NCI-H2107 treated with DMSO at 0.1 percent for 48 hours (cell line): Measurements from ENCODE around the gene ALKBH5.
"Not testable (repeated sequence)": the region's sequence is repeated elsewhere in the genome, so short reads cannot be mapped to it uniquely, and the experiment has no call there.

Source experiments
- DNase-seq: peaks from one replicate; lab custom pipeline; 2025; ENCODE audit not compliant: unreplicated experiment; lab: John Stamatoyannopoulos, UW

The ALKBH5 gene

DNA sequence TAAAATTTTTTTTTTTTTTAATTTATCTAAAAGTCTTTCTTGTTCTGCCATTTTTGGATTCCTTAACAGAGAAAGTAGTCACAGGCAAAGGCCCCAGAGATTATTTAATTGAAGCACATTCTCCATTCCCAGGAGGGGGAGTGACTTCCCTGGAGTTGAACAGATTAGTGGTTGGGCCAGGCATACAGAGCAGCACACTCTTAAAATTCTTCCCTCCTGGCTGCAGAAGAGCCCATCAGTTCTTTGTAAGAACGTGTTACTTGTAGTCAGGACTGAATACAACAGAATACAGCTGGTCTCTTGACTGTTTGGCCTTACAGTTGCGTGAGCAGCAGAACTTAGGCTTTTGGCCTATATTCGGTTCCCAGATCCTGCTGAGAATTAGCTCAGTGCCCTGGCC lies 1.8 kb downstream of the ALKBH5 start:
- DNase-seq, result no peak

DNA sequence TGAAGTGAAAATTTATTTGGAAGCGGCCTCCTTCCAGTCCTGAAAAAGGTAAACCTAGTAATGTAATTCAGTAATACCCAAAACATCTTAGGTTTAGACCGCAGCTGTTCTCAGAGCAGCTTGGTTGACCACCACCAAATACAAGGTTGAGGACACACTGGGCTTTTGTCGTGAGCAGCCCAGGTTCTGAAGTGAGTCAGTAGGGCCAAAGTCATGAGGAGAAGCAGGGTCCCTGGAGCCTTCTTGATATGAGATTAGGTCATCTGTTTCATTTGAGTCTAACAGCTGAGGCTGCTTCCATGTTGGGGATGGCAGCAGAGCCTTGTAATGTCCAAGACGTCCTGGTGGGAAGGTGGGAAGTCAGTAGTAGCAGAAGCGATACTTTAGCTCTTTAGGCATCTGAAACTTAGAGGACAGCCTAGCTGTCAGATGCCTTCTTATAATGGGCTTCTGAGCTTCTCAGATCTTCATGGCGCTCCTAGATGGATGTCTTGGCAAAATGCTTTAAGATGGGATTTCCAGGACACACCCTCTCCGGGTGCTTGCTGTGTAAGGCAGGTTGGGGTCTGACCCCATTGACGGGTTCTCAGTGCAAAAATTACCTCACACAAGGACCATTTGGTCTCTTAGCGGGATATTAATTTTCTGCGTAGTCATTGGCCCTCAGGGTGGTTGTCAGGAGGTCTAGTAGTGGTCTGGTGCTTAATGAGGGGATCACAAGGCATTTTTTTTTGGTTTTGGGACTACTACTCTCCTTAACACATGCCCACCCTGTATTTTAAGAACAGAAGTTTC lies 2.4 kb downstream of the ALKBH5 start:
- no peak for DNase-seq

DNA sequence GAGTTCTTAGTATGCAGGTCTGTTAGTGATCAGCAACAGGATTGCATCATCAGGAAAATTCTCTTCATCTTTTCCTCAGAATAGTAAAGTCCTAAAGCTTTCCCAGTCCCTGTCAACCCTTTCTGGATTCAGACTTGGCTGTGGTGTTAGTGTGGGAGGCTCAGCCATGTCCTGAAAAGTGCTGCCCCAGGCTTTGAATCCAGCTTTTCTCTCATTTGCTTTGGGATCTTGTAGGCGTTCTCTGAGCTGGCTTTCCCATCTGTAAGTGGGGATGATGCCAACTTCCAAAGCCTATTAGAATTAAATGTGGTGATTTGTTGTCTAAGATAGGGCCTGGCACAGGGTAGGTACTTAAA lies 3.0 kb downstream of the ALKBH5 start:
- DNase-seq, result no peak

DNA sequence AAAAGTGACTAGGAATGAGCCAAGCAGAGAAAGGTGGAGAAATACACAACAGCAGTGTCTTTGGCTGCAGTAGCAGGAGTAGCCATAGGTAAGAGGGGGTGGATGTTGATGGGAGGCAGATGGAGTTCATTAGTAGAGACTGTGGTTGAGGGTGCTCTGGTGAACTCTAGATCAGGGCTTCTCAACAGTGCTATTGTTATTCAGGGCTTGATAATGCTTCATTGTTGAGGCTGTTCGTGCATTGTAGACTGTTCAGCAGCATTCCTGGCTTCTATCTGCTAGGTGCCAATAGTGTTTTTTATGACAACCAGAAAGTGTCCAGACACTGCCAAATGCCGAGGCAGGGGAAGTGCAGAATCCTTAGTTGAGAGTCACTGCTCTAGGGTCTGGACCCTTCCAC lies 3.6 kb downstream of the ALKBH5 start:
- no peak for DNase-seq

DNA sequence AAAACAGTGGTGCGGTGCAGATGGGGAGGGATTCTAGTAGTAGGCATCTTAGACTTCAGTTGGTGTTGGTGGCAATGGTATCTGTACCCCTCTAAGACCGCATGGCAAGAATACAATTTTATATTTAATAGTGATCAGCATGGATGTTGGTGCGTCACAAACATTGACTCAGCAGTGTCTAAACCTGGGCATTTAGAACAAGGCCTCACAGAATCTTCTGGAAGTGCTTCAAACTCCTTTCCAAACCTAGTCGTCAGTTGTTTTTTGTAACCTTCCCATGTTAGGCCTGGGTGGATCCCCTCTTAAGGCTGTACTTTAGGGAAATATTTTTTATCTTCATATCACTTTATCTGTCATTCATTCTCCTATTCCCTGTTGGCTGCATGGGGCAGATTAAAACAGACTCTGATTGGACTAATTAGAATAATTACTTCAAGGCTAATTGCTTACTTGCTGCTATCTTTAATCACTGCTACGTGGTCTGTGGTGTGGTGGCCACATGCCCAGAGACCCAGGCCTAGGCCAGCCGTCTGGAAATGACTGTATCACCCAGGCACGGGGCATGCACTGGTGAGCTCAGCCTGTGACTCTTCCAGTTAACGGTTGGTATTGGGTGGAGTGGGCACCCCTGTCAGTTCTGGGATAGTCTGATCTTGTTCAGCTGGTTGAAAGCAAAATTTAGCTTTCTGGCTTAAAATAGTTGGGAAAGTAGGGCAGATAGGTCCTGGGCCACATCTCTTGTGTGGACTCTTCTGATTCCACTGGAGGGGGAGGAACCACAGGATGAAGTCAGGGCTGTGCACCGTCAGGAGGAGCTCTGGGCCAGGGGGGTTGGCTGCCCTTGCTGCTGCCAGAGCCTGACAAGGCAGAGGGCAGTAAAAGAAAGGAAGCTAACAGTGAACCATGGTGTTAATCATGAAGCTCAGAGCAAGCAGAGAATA lies 4.5 kb downstream of the ALKBH5 start:
- no peak for DNase-seq

DNA sequence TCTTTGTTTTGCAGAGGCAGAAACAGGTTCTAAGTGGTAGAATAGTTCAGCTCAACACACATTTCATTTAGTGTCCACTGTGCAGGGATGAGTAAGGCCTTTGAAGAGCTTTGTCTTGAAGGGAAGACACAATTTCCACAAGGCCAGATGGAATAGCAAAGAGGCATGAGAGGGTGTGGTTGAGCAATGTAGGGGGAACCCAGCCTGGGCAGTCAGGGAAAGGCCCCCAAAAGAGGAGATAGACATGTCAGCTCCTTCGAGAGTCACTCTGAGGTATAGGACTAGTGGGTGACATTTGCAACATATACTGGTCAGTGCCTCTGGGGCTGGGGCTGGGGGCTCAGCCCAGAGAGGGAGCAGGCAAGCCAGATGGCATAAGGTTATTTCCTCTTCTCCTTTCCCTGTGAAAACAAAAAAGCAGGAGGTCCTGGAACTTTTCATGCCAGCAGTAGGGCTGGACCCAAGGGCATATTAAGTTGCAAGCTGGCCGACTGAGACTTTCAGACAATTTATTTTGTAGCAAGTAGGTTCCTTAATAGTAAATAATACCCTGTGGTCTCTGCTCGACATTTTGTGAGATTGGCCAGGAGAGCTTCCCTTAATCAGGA lies 7.1 kb downstream of the ALKBH5 start:
- no peak for DNase-seq

DNA sequence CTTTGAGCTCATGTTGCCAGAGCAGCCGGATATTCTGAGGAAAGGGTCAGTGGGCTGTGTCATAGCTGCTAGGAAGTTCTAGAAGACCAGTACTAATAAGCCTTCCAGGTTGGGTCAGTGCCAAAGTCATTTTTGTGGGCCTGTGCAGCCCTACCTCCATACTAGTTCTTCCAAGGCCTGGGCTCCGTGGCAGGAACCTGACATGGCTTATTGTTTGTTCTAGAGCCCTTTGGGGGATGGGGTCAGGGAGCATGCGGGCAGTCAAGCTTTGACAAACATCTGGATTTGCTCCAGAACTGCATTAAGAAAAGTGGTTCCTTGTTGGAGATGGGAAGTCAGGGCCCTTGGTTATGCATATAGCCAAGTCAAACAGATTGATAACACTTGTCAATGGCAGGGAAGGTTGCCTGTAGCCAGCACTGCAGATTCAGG lies 7.6 kb downstream of the ALKBH5 start:
- DNase-seq, result no peak

DNA sequence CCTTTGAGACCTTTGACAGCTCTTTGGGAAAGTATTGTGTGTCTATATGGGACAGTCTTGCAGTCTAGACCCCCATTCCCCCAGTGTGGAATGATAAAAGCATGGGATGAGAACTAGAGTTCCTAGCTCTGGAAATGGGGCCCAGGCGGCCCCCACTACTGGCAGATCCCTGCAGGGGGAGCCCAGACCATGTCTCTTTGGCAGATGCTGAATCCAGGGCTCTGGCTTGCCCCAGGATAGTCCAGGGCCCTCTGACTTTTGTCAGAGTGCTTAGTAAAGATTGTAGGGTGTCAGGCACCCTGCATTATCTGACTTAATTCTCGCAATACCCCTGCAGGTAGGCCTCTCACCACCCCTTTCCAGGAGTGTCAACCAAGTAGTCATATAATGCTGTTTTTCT lies 8.3 kb downstream of the ALKBH5 start:
- no peak for DNase-seq

DNA sequence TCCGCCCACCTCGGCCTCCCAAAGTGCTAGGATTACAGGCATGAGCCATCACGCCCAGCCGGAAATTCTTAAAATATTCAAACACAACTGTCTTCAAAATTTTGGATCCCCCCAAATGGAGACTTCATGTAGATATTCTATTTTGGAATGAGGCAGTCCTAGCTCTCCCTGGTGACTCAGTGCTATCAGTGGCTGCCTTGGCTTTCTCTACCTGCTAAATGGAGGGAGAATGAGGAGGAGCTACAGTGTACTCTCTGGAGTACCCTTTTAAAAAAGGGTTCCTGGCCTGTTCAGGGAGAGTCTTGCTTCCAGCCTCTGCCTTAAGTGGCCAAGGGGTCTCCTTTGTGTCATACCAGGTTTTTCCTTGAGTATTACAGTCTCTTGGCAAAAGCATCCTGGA lies 10.8 kb downstream of the ALKBH5 start:
- no peak for DNase-seq

DNA sequence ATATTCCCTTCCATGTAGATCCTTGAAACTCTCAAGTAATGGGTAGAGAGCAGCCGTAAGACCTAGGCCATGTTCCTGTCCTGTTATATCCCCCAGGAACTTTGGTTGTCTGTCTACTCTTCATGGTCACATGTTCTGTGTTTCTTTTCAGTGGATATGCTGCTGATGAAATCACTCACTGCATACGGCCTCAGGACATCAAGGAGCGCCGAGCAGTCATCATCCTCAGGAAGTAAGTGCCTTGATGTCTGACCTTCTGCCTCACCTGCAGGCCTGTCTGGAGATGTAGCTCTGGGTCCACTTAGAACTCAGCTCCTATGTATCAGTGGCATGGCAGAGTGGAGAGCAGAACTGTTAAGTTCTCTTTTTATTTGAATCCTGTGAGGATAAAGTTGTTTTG lies 11.2 kb downstream of the ALKBH5 start:
- no peak for DNase-seq

DNA sequence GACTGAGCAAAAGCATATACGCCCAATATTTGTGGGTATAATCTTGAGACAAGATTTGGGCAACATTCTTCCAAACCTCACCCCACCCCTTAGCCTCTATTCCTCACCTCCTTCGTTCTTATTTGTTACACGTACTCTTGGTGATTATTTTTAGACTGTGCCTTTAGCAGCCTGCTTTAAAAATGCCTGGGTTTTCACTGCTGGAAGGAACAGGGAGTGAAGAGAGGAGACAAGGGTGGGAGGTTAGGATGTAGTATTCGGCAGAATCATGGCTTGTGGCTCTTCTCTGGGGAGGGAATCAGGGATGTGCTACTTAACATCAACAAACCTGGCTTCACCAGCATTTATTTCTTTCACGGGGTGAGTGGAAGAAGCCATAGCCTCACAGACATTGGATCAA lies 11.6 kb downstream of the ALKBH5 start:
- DNase-seq, result no peak

DNA sequence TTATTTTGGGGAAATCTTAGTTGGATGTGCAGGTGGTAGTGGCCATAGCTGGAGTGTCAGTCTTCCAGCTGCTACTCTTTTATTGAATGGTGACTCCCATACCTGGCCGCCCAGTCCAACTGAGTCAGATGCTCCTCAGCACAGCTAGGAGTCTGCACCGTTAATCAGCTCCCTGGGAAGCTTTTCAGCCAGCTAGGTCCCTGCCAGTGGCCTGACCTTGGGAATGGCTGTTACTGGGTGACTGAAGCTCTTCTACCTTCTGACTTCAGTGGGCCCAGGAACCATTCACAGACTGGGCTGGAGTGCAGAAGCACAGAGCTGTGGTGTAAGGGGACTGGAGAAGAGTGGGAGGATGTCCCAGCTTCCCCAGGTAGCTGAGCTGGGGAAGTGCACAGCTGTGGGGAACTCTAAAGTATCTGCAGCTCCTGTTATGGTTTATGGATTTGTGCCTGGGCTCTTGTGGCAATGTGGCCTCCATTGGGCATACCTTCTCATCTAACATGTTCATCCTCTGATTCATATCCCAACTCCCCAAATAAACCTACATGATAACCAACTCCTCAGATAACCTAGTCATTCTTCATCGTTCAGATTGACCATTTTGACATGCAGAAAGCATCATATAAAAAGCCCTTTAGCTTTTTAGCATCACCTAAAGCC lies 14.0 kb downstream of the ALKBH5 start:
- no peak for DNase-seq

DNA sequence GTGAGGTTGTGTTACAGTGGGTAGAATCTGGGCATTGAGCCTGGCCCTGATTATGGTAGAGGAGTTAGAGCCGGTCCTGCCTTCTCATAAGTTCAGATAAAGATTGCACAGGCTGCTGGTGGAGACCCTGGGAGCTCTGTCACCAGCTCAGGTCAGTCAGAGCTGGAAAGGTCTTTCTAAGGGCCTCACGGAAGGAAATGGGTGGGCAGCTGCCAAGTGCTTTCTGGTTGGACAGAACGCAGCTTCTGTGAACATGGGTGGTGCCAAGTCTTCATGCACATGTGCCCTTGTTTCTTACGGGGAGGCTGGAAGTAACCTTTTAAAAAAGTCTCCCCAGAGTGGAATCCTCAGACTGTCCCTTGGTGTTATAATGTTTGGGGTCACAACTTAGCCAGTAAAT lies 14.9 kb downstream of the ALKBH5 start:
- no peak for DNase-seq

DNA sequence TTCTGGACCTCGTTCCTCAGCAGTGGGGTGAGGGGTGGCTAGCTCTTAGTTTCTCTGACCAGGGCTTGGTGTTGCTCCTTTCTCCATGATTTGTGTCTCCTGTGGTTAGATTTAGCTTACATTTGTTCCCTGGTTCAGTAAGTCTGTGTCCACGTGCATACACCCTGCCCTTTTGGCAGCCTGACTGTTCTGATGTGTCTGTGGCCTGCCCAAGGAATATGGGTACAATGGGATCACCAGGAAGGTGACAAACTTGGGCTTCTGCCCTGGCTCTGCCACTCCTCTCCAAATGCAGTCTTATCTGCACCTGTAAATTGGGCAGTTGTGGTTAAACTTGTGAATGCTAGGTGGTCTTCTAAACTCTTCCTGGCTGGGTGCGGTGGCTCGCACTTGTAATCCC lies 17.5 kb downstream of the ALKBH5 start:
- no peak for DNase-seq

DNA sequence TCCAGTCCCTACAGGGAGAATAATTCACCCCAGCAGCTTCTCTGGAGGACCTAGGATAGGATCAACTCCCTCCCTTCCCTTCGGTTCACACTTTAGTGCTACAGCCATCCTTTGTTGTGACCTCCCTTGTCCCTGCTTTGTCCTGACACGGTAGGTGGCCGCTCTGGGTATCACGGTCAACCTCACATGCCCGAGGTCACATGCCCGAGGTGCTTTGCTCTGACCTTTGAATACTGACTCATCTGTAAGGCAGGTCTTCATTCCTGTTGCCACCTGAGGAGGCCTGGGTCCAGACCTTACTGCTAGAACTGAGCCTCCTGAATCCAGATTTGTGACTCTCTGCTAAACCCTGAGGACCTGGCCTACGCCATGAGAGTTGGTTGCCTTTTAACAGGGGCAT lies 19.7 kb downstream of the ALKBH5 start:
- DNase-seq, result no peak

DNA sequence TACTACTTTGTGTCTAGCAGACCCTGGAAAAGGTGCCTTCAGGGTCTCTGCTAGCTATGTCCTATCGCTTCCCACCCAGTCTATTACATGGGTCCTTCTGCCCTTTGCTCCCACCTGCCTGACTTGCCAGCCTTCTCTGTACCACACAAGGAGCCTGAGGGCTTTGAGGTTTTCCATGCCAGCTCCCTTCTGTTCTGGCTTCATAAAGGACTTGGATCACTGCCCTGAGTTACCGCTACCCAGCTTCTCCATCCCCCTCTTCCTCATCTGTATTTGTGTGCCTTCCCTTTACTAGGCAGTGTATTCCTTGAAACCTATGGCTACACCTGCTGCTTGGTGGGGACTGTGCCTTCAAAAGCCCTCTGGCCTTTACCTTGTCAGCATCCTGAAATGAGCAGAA lies 22.2 kb downstream of the ALKBH5 start:
- no peak for DNase-seq

DNA sequence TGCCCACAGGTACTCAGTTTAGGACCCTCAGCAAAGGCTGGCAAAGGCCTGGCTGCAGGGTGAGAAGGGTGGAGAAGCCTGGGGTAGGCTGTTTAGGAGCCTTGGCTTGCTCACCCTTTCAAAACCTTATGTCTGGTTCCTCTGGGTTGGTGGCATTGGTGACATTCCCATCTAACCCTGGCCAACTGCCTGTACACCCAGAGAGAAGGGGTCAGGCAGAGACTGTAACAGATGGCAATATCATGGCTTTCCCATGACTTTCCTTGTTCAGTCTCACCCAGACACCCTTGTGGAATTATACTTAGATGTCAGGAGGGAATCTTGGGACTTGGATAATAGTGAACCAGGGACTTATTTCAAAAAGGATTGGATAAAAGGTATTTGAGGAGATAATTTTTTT lies 23.3 kb downstream of the ALKBH5 start:
- DNase-seq, result no peak

DNA sequence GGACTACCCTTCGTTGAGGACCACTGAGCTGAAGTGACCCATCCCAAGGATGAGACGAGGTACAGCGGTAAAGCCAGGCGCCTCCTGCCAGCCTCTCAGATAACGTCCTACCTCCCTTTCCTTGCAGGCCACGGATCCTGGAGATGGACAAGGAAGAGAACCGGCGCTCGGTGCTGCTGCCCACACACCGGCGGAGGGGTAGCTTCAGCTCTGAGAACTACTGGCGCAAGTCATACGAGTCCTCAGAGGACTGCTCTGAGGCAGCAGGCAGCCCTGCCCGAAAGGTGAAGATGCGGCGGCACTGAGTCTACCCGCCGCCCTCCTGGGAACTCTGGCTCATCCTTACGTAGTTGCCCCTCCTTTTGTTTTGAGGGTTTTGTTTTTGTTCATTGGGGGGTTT lies 24.5 kb downstream of the ALKBH5 start:
- no peak for DNase-seq

DNA sequence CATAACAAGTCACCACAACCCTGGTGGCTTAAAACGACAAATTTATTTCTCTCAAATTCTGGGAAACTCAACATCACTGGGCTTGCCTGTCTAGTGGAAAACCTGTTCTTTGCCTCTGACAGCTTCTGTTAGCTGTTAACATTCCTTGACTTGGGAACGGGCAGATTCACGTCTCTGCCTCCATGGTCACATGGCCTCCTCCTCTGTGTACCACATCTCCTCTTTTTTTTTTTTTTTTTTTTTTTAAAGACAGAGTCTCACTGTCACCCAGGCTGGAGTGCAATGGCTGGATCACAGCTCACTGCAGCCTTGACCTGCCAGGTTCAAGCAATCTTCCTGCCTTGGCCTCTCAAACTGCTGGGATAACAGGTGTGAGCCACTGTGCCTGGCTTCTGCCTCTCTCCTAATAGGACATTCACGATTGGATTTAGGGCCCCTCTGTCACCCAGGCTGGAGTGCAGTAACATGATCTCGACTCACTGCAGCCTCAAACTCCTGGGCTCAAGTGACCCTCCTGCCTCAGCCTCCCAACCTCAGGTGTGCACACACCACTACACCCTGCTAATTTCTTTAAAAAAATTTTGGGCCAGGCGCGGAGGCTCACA lies 30.1 kb downstream of the ALKBH5 start:
- no peak for DNase-seq

DNA sequence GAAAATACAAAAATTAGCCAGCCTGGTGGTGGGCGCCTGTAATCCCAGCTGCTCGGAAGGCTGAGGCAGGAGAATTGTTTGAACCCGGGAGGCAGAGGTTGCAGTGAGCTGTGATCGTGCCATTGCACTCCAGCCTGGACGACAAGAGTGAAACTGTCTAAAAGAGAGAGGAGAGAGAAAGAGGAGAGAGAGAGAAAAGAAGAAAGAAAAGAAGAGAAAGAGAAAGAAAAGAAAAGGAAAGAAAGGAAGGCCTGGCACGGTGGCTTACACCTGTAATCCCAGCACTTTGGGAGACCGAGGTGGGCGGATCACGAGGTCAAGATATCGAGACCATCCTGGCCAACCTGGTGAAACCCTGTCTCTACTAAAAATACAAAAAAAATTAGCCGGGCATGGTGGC lies 33.3 kb downstream of the ALKBH5 start:
- not testable (repeated sequence) for DNase-seq

DNA sequence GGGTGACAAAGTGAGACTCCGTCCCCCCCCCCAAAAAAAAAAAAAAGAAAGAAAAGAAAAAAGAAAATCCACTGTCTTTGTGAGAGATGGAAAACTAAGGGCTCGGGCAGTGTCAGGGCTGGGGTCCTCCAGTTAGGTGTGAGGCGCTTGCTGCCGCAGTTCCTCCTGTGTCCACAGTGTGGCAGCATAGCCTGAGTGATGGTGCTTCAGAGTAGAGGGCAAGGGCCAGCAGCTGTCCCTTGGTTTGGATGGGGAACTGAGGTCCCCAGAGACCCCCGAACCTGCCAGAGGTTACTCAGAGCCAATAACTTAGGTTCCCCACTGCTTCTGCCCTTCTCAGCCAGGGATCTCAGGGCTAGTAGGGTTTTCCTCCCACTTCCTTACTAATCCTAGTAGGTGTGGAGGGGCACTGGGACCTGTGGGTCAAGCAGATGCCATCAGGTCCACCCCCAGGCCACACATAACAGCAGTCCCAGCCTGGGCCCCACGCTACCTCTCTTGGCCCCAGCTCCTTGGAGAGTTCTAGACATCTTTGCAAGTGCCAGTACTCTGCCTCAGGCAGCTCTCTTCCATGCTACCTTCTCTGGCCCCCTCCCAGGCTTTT lies 33.9 kb downstream of the ALKBH5 start:
- DNase-seq, result no peak
